GM23248 (cell line): ENCODE data around the gene HLA-DQA2. TPM values are rescaled to one million over a fixed set of nuclear protein-coding genes. Genes with fewer than 3 reads are reported as not detected.

ENCODE experiments used
- DNase-seq: peaks from one replicate; pipeline ENCODE4 v3.0.0-alpha.2; 2015
- H2AFZ ChIP-seq: fragments of 200-600 bp; sonication (generic); 2 replicates; pipeline ENCODE4 v1.6.1; 2016; ENCODE audit warnings: antibody characterized with exemption
- H3F3A ChIP-seq: fragments of 200-600 bp; sonication (generic); 2 replicates; pipeline ENCODE4 v1.6.1; 2016; ENCODE audit warnings: mild to moderate bottlenecking, antibody characterized with exemption, mixed run types; ENCODE audit not compliant: insufficient read depth
- H3K27ac ChIP-seq: fragments of 200-600 bp; sonication (generic); 2 replicates; pipeline ENCODE4 v1.5.1; 2016; ENCODE audit warnings: mild to moderate bottlenecking
- H3K27me3 ChIP-seq: fragments of 200-600 bp; sonication (generic); replicated peaks from 2 replicates; pipeline ENCODE4 v1.6.1; 2016; ENCODE audit warnings: mild to moderate bottlenecking; ENCODE audit not compliant: insufficient read depth
- H3K36me3 ChIP-seq: fragments of 200-600 bp; sonication (generic); 2 replicates; pipeline ENCODE4 v1.6.1; 2016; ENCODE audit warnings: low read depth, mild to moderate bottlenecking
- H3K4me1 ChIP-seq: fragments of 200-600 bp; sonication (generic); 2 replicates; pipeline ENCODE4 v1.6.1; 2016; ENCODE audit warnings: mild to moderate bottlenecking; ENCODE audit not compliant: insufficient read depth
- H3K4me2 ChIP-seq: fragments of 200-600 bp; sonication (generic); one replicate; pipeline ENCODE4 v1.6.1; 2016; ENCODE audit warnings: mild to moderate bottlenecking; ENCODE audit not compliant: unreplicated experiment
- H3K4me3 ChIP-seq: fragments of 200-600 bp; sonication (generic); 2 replicates; pipeline ENCODE4 v1.5.1; 2016; ENCODE audit warnings: mild to moderate bottlenecking
- H3K79me2 ChIP-seq: fragments of 200-600 bp; sonication (generic); 2 replicates; pipeline ENCODE4 v1.6.1; 2016; ENCODE audit warnings: mild to moderate bottlenecking; ENCODE audit not compliant: insufficient read depth
- H3K9ac ChIP-seq: fragments of 200-600 bp; sonication (generic); 2 replicates; pipeline ENCODE4 v1.6.1; 2016; ENCODE audit warnings: mild to moderate bottlenecking
- H3K9me2 ChIP-seq: fragments of 200-600 bp; sonication (generic); 2 replicates; pipeline ENCODE4 v1.6.1; 2016; ENCODE audit warnings: mixed run types, mild to moderate bottlenecking, moderate library complexity; ENCODE audit not compliant: insufficient read depth
- H3K9me3 ChIP-seq: fragments of 200-600 bp; sonication (generic); one replicate; pipeline ENCODE4 v1.6.1; 2017; ENCODE audit warnings: low read depth
- H4K20me1 ChIP-seq: fragments of 200-600 bp; sonication (generic); 2 replicates; pipeline ENCODE4 v1.6.0; 2016; ENCODE audit not compliant: insufficient read depth
- EZH2 ChIP-seq: fragments of 200-600 bp; sonication (generic); IDR thresholded peaks from 2 replicates; pipeline ENCODE4 v1.6.1; 2018; ENCODE audit warnings: antibody characterized with exemption, mild to moderate bottlenecking; ENCODE audit not compliant: insufficient read depth, poor library complexity, severe bottlenecking
- EZH2phosphoT487 ChIP-seq: fragments of 200-600 bp; sonication (generic); IDR thresholded peaks from 2 replicates; pipeline ENCODE4 v1.6.1; 2018; ENCODE audit warnings: antibody characterized with exemption, moderate library complexity, mild to moderate bottlenecking, low read depth; ENCODE audit not compliant: insufficient read depth
- WGBS, 2 experiments: methylation state at CpG; one replicate each; pipeline ENCODE4 v1.1.6; 2015 to 2017; ENCODE audit warnings: low lambda C conversion rate in 2 of 2, low coverage in 1 of 2; ENCODE audit errors: missing lambda C conversion rate in 2 of 2; 5-methylcytosine and 5-hydroxymethylcytosine counted together
- in situ Hi-C: fragments of 300-500 bp; cut with MboI; formaldehyde crosslinking; loops from 2 replicates; pipeline ENCODE4 v1.15.0; 2020
- polyA plus RNA-seq: library from polyadenylated mRNA; unstranded; fragments of >200 nt; fragmentation: Nextera tagmentation; extraction: Ambion mirVana; gene quantifications from 2 replicates; pipeline ENCODE4 v1.2.1, GENCODE V29; 2016
- total RNA-seq: library from RNA; depleted of rRNA; stranded (reverse); fragments of >200 nt; shearing (Covaris generic); gene quantifications from 2 replicates; pipeline ENCODE4 v1.2.3, GENCODE V29; 2014

The HLA-DQA2 gene
- total and polyA plus RNA-seq, 2 experiments from 2014 or later, result not detected

GRCh38 chr6:32752580-32752979, 11.4 kb downstream of the HLA-DQA2 start:
- no peaks in the 10 kb centered on the region for H3K4me1 ChIP-seq
- peaks cover 19% of the 10 kb centered on the region; the same call in 1 of the 2 replicates for H3K27me3 ChIP-seq
- no peaks in the 10 kb centered on the region for H3K79me2 ChIP-seq
- H3K4me3 ChIP-seq, result no peak overlapping the region
- H2AFZ ChIP-seq, result no peak overlapping the region
- no peak overlapping the region for H3K9ac ChIP-seq
- H3K36me3 ChIP-seq, result no peaks in the 10 kb centered on the region
- no peak overlapping the region for H3K4me2 ChIP-seq
- no peaks in the 10 kb centered on the region for H3K9me2 ChIP-seq
- DNase-seq, result peak; percentile 17
- no peaks in the 10 kb centered on the region for H3F3A ChIP-seq
- 26% methylated on average over 8 of the region's 8 CpGs for WGBS, 2 experiments
- H4K20me1 ChIP-seq, result no peaks in the 10 kb centered on the region
- in situ Hi-C loops, result no loop called here
- no peak overlapping the region for H3K27ac ChIP-seq
- no peaks in the 10 kb centered on the region for H3K9me3 ChIP-seq
- TF ChIP-seq EZH2 (no peak), EZH2phosphoT487 (no peak)

- Histone ChIP-seq H4K20me1 (no peaks in the 10 kb centered on the region), H2AFZ (no peak overlapping the region), H3K4me1 (no peaks in the 10 kb centered on the region), H3K79me2 (no peaks in the 10 kb centered on the region), H3K9ac (no peak overlapping the region), H3K36me3 (no peaks in the 10 kb centered on the region), H3K9me2 (no peaks in the 10 kb centered on the region), H3K4me2 (no peak overlapping the region), H3F3A (no peaks in the 10 kb centered on the region), H3K27ac (no peak overlapping the region), H3K27me3 (no peaks in the 10 kb centered on the region; the same call in 1 of the 2 replicates), H3K4me3 (no peak overlapping the region), H3K9me3 (no peaks in the 10 kb centered on the region)
- TF ChIP-seq EZH2phosphoT487 (no peak), EZH2 (no peak)
- 12 to 24% methylated on average over 1 of the region's 1 CpG for WGBS, 2 experiments
- DNase-seq, result no peak
- in situ Hi-C loops, result no loop called here
Observed at GRCh38 chr6:32759669-32760068, 18.5 kb downstream of the HLA-DQA2 start.

- no peak overlapping the region for H3K4me2 ChIP-seq
- H2AFZ ChIP-seq, result no peak overlapping the region
- no peaks in the 10 kb centered on the region for H3K9me2 ChIP-seq
- H3K4me3 ChIP-seq, result no peak overlapping the region
- no peaks in the 10 kb centered on the region for H3K79me2 ChIP-seq
- TF ChIP-seq EZH2phosphoT487, result no peak
- no peak for TF ChIP-seq EZH2
- no peak overlapping the region for H3K9ac ChIP-seq
- no peaks in the 10 kb centered on the region for H4K20me1 ChIP-seq
- no peaks in the 10 kb centered on the region for H3F3A ChIP-seq
- no peaks in the 10 kb centered on the region for H3K9me3 ChIP-seq
- H3K36me3 ChIP-seq, result no peaks in the 10 kb centered on the region
- no peaks in the 10 kb centered on the region for H3K4me1 ChIP-seq
- in situ Hi-C loops, result no loop called here
- DNase-seq, result no peak
- WGBS, 2 experiments, result 68 to 69% methylated on average over 12 to 16 of the region's 16 CpGs
- no peak overlapping the region for H3K27ac ChIP-seq
- no peaks in the 10 kb centered on the region; the same call in 1 of the 2 replicates for H3K27me3 ChIP-seq
Observed at GRCh38 chr6:32761072-32761471, 19.9 kb downstream of the HLA-DQA2 start.

- Histone ChIP-seq H3K4me2 (no peak overlapping the region), H3K9ac (no peak overlapping the region), H3K4me3 (no peak overlapping the region), H3K4me1 (no peaks in the 10 kb centered on the region), H3F3A (no peaks in the 10 kb centered on the region), H4K20me1 (no peaks in the 10 kb centered on the region), H3K36me3 (no peaks in the 10 kb centered on the region), H3K79me2 (no peaks in the 10 kb centered on the region), H3K27ac (no peak overlapping the region), H3K9me3 (no peaks in the 10 kb centered on the region), H2AFZ (no peak overlapping the region), H3K9me2 (no peaks in the 10 kb centered on the region), H3K27me3 (no peaks in the 10 kb centered on the region; the same call in 1 of the 2 replicates)
- in situ Hi-C loops, result no loop called here
- DNase-seq, result no peak
- TF ChIP-seq EZH2phosphoT487, result no peak
- TF ChIP-seq EZH2, result no peak
- WGBS, 2 experiments, result 47 to 53% methylated on average over 34 to 40 of the region's 40 CpGs
Observed at GRCh38 chr6:32761548-32761947, 20.4 kb downstream of the HLA-DQA2 start.

- Histone ChIP-seq H3K27ac (no peak within 1 kb of the TSS), H3K4me3 (no peak within 1 kb of the TSS), H3K4me2 (no peak within 1 kb of the TSS), H4K20me1 (no peaks in the 10 kb centered on the region), H3K36me3 (no peaks in the 10 kb centered on the region), H3F3A (no peaks in the 10 kb centered on the region), H3K79me2 (no peaks in the 10 kb centered on the region), H2AFZ (no peak within 1 kb of the TSS), H3K9ac (no peak within 1 kb of the TSS), H3K9me3 (no peaks in the 10 kb centered on the region), H3K4me1 (no peaks in the 10 kb centered on the region), H3K9me2 (no peaks in the 10 kb centered on the region), H3K27me3 (no peaks in the 10 kb centered on the region; the same call in 1 of the 2 replicates)
- in situ Hi-C loops, result no loop called here
- TF ChIP-seq EZH2phosphoT487 (no peak), EZH2 (no peak)
- DNase-seq, result peak; percentile 3
- 28 to 34% methylated on average over 4 of the region's 4 CpGs for WGBS, 2 experiments
Observed at GRCh38 chr6:32763421-32763820, 22.2 kb downstream of the HLA-DQA2 start, which contains the start of gene HLA-DQB2. HLA-DQB2 (minus strand) TSS chr6:32763532; CDS start chr6:32763470, 62 bp downstream.
